ENCODE data around the gene ANKRD40CL.

ANKRD40CL gene

DNA sequence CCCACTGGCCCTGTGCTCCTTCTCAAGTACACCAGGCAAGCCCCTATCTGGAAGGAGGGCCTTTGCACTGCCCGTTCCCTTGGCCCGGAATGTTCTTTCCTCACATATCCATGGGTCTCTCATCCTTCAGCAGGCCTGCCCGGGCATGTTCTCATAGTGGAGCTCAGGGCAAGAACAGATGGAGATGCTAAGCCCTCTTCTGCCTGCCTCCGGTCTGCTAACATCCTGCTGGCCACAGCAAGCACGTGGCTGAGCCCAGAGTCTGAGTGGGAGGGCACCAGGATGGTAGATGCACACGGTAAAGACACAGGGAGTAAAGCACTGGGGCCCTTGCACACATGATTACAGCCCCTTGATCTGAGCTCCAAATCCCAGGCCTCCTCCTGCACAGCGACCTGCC is 19.8 kb upstream of the ANKRD40CL start:
- DNase-seq (ENCODE audit: low spot score), result no peak

DNA sequence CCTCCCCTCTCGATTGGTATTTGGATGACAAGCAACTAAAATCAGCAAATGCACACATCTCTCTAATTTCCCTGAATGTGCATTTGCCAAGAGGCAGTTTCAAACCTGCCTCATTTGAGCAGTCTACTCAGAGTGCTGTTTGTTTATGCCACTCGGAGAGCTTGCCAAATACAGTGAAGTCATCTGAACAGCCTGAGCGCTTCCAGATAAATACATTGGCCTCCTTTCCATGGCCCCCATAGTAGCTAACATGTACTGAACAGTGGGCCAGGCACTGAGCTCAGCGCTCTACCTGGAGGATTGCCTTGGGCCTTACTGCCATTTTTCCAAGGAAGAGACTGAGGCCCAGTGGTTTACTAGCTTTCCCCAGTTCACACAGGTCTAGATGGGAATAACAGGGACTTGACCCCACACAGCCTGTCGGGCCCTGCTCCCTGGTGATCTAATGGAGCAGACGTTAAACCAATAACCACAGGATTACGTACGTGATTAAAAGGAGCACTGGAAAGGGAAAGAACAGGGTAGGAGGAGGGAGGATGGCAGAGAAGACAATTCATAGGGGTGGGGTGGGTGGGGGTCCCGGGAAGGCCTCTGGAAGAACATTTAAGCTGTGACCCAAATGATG is 18.7 kb upstream of the ANKRD40CL start:
- peak; percentile 56 for DNase-seq (ENCODE audit: low spot score)

DNA sequence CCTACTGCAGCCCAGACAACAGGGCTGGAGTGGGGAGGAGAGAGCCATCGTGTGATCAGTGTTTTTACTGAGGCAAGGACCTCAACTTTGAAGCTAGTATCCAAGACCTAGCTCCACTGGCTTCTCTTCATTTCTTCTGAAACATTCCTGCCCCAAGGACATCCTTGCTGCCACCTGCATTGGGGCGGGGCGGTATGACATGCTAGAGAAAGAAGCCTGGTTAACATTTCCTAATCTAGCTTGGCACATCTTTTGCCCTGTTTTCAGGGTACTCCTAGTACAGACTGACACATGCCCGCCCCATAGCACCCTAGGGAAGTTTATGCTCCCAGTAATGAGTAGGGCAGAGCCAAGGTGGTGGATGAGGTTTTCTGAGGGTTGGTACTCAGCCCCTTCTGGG is 17.8 kb upstream of the ANKRD40CL start:
- no peak for DNase-seq (ENCODE audit: low spot score)

DNA sequence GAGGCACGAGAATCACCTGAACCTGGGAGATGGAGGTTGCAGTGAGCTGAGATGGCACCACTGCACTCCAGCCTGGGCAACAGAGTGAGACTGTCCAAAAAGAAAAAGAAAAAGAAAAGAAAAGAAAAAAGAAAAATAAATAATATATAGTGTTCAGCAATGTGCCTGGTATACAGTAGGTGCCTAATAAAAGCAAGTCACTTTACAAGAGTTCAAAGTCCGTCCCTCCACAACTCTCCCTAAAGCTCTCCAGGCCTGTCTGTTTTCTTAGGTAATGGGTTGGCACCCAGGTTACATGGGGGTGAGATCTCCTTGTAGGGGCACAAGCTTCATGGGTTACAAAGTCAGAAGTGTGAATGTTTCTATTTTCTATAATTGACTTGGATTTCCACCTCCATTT is 16.6 kb upstream of the ANKRD40CL start:
- DNase-seq (ENCODE audit: low spot score), result no peak

DNA sequence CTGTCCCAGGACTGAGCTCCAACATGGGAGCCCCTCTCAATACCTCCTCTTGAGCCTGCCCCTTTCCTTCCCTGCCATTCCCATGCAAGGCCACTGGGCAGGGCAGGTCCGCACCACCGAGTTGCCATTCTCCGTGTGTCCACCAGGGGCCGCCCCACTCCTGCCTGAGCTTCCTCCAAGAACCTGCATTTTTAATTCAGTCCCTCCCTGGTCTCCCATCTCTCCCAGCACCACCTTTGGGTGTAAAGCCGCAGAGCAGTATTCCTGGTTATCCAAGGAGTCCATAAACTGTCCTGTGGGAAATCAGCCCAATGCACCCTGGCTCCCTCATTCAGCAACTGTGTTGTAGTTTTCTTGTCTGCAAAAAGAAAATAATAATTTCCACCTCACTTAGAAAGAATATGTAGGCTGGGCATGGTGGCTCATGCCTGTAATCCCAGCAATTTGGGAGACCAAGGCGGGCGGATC is 15.9 kb upstream of the ANKRD40CL start:
- DNase-seq (ENCODE audit: low spot score), result peak; percentile 95

DNA sequence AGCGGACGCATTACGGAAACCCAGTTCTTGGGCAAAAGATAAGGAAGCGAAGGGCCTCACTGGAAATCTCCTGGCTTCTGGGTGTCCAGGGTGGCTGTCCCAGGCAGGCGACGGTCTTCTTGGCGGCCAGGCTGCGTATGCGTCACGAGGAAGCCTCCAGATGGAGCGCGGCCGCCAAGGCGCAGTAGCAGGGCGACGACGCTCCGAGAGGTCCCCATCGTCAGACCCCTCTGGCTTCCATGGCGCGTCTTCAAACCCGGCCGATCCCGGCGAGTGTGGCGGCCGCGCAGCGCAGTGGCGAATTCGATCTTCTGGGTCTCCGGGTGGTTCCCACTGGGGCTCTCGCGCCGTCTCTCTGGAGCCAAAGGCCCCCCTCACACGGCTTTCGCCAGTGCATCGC is 13.8 kb upstream of the ANKRD40CL start:
- no peak for DNase-seq (ENCODE audit: low spot score)

DNA sequence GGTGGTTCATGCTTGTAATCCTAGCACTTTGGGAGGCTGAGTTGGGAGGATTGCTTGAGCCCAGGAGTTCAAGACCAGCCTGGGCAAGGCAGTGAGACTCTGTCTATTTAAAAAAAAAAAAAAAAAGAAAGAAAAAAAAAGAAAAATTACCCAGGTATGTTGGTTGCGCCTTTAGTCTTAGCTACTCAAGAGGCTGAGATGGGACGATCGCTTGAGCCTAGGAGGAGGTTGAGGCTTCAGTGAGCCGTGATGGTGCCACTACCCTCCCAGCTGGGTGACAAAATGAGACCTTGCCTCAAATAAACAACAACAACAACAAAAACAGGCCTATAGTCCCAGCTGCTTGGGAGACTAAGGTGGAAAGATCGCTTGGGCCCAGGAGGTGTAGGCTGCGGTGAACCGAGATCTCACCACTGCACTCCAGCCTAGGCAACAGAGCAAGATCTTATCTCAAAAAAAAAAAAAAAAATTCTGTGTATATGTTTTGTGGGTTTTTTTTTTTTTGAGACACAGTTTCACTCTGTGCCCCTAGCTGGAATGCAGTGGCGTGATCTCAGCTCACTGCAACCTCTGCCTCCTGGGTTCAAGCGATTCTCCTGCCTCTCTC is 12.5 kb upstream of the ANKRD40CL start:
- DNase-seq (ENCODE audit: low spot score), result no peak

DNA sequence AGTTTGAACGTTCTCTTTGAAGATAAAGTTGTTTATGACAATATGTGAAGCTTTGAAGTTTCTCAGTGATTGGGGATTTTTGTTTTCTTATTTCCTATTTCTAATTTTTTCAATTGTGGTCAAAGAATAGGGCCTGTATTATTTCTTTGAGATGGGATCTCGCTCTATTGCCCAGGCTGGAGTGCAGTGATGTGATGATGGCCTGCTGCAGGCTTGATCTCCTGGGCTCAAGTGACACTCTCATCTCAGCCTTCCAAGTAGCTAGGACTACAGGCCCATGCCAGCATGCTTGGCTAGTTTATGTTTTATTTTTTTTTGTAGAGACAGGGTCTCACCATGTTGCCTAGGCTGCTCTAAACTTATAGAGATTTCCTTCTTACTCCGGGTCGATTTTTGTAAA is 11.7 kb upstream of the ANKRD40CL start:
- no peak for DNase-seq (ENCODE audit: low spot score)

DNA sequence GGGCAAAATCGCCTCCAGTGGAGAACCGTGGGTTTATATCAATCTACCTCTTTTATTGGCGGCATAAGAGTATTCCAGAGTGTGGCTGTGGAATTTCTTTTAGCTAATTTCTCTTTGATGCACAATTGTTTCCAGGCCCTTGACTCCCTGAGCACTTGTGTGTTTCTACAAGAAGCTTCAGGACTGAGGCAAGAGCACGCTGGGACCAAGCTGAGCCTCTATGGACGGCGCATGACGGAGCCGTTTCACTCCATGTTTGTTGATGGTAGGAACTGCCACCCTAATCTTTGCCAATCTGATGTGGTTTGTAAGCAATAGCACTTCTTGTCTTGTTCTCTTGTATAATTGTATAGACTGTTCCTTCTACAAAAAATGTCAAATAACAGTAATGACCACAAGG is 11.2 kb upstream of the ANKRD40CL start:
- DNase-seq (ENCODE audit: low spot score), result no peak

DNA sequence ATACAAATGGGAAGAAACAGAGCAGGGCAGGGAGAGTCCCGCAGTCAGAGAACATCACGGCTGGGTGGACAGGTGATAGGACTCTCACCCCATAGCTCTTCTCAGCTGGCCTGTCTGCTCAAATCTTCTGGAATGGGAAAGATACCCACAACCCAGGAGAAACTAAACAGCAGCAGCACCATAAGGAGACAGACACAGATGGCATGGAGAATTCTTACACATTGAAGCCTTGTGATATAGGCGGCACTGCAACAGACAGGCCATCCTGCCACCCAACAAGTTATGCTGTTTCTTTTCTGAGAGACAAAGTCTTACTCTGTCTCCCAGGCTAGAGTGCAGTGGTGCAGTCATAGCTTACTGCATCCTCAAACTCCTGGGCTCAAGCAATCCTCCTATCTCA is 8.6 kb upstream of the ANKRD40CL start:
- DNase-seq (ENCODE audit: low spot score), result no peak

DNA sequence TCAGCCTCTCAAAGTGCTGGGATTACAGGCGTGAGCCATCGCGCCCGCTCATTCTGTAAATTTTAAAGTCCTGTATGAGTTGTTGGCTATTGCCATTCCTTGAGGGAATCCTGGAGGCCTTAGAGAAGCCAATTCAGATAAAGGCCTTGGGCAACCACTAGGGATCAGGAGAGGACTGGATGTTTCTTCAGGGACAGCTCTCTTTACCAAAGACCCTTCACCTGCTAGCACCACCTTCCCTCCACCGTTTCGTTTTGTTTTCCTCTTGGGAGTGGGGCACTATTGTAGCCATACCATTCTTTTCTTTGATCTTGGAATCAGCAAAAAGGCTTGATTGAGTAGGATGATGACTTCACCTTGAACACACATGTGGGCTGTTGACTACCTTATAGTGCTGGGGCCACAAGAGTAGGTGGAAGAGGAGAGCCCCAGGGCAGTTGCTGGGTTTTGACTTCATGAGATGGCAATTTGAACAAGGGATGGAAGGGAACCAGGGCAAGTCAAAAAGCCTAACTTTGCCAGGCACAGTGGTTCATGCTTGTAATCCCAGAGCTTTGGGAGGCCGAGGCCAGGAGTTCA is 7.0 kb upstream of the ANKRD40CL start:
- no peak for DNase-seq (ENCODE audit: low spot score)

DNA sequence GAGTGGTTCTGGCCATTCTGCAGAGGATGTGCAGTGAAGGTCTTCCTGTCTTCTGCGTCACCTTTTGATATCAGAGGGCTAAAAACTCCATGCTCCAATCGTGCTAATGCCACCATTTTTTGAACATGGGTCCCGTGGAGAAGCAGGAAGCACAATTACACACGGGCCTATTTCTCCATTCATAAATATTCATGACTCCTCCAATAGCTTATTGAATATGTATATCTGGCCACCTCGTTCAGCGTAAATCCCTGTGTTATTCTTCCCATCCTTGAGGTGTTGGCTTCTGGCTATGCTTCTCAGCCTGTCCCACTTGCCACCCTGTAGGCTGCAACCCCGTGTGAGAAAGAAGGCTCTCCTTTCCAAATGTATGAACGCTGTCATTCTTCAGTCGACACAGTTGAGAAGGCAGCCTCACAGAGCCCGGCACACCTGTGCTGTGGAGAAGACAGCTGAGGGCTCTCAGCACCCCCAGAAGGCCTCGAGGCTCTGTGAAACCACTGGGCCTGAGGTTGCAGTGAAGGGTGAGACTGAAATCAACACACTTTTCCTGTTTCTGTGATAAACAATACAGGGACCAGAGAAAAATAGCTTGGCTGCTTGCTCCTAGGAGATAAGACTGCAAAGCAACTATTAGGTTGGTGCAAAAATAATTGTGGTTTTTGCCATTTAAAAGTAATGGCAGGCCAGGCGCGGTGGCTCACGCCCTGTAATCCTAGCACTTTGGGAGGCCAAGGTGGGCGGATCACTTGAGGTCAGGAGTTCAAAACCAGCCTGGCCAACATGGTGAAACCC is 4.9 kb upstream of the ANKRD40CL start:
- no peak for DNase-seq (ENCODE audit: low spot score)

DNA sequence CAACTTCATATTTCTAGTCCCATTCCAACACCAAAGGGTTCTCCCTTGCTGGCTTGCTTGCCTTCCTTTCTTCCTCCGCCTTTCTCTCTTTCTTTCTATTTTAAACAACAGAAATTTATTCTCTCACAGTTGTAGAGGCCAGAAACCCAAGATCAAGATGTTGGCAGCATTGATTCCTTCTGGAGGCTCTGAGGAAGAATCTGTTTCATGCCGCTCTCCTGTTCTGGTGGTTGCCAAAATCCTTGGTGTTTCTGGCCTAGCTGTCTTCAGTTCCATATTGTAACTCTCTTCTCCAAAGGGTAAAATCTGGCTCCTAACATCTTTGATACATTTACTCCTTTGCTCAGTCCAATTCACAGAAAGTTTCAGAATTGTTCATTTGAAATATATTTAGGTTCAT is 3.0 kb upstream of the ANKRD40CL start:
- no peak for DNase-seq (ENCODE audit: low spot score)

DNA sequence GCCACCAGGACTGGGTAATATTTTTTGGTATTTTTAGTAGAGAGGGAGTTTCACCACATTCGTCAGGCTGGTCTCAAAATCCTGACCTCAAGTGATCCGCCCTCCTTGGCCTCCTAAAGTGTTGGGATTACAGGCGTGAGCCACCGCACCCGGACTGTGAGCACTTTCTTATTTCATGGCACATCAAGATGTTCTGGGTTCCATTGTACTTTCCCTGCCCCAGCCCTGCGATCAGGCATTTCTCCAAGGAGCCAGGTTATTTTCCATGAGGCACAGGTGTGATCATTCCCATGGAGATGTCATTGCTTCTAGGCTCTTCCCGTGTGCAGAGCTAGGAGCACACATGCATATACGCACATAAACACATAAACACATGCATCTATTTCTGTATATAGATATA is 2.6 kb upstream of the ANKRD40CL start:
- no peak for DNase-seq (ENCODE audit: low spot score)

DNA sequence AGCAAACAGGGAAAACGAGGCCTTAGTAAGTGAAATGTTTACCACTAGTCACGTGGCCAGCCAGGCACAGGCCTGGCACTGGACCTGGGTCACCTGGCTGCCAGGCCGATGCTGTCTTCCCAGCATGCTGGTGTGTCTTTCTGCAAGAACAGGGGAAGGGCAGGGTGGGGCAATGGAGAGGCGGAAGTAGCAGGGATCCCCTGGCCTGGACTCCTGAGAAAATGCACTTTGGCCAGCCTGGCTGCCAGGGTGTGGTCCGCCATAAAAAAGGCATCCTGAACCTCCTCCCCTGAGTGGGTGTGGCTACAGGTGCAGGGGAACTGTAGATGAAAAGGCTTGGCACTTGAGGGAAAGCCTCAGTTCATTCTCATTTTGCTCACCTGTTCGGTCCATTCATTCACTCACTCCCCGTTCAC is 1.0 kb upstream of the ANKRD40CL start:
- no peak for DNase-seq (ENCODE audit: low spot score)

DNA sequence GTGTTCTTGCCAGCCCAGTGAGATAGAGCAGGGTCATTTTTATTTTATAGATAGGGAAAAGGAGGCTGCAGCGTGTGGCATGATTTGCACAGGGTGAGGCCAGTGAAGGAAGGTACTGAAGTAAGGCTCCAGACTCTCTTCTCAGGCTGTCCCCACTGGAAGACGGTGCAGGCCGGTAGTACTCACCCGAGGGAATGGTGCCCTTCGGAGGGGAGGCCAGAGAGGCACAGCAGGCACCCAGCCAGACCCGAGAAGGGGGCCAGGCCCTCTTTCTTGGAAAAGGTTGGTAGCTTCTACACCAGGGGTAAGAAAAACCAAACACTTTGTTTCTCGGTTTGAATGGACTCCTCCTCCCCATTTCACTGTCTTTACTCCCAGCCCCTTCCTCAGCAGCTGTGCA is 288 bp downstream of the ANKRD40CL start:
- no peak for DNase-seq (ENCODE audit: low spot score)

DNA sequence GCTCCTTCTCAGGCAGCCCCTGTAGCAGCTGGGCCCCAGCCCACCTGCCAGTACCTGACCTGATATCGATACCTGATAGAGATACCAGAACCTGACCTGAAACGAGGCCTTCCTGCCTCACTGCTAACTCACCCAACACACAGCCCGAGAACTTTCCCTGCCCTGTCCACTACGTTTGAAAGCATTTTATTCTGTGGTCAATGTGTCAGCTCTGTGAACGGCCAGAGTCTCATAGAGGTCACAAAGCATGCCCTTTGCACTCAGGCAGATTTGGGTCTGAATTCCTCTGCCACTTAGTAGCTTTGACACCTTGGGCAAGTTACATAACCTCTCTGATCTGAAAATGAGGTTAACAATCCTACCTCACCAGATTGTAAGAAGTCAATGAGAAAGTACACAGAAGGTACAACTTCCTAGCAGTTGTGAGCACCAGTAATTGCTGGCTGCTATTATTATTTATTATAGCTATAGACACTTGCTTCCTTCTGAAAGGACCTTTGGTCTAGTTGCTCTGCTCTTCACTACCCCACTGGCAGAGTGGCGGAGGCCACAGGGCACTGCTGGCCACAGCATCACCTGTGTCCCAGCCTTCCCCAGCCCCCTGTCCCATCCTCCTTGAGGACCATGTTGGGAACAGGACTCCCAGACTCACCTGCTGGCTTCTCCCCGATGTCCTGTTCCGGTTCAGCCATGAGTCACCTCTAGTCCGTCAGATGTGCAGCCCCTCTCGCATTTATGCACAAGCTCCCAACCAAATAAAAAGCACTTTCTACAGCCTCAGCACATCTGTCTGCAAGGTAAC is 895 bp downstream of the ANKRD40CL start:
- DNase-seq (ENCODE audit: low spot score), result no peak

DNA sequence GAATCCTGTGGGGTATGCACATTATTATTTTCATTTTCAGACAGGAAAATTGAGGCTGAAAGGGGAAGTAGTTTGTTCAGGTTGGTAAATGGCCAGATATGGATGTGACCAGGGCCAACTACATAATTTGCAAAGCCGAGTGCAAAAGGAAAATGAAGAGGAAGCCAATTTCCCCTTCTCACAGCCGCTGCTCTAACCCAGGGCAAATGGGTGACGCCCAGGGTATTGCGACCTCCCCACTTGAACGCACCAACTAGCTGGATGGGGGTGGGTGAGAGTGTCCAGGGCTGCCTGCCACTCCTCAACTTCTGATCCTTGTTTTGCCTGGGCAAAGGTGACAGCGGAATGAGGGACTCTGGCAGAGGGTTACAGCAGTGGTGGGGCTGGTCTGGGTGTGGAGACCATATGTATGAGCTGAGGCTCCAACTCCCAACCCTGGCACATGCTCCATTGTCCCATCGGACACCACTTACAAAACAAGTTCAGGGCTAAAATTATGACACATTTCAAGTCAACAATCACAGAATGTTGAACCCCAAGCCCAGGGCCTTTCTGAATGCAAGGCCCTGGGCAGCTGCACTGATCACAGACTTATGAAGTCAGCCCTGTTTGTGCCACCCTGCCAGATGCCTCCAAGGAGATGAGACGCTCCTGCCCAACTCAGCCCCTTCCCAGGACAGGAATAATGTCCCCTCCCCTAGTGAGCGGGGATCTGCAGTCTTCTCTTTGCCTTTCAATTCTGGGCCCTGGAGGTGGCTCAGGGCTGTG is 1.7 kb downstream of the ANKRD40CL start:
- no peak for DNase-seq (ENCODE audit: low spot score)

DNA sequence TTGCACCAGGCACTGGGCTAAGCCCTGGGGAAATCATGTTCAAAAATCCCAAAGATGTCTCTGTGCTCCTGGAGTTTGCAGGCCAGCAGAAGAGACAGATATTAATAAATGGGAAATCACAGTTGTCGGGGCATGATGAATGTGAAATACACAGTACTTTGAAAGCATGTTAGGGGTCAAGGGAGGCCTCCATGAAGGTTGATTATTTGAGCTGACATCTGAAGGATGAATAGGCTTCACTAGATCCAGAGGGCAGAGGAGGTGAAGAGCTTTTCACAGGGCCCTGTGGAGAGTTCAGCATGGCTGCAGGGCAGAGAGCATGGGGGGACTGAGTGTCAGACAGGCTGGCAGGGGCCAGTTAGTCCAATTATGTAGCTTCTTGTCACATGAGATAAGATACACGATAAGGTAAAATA is 2.6 kb downstream of the ANKRD40CL start:
- no peak for DNase-seq (ENCODE audit: low spot score)

DNA sequence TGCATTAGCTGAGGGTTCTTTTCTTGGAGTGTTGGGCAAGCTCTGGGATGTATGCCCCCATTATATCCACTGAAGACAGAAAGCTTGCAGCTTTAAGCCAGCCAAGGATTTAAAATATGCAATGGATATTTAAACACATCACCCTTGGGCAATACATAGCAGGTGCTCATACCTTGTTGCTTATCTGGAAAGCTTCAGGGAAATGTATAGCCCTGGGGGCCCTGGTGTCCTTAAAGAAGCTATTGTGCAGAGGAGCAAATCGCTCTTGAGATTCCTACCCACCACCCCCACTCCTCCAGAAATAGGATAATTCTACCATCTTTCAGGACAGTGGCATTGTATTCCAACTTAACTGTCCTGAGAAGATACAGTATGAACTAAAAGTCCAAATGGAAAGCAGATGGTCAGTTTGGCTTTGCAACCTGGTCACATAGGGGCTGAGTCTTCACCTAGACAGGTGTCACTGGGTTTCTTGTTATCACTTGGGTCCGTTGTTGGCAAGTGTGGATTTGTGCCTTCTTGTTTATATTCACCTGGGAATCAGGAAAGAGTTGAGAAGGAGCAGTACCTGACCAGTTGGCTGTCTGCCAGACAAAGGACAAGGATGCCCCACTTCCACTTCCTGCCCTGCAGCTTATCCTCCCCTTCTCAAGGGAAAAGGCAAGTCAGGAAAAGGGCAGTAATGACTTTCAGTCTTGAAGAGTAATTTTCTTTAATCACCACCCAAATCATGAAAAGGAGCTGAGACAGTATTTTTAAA is 3.4 kb downstream of the ANKRD40CL start:
- DNase-seq (ENCODE audit: low spot score), result no peak

DNA sequence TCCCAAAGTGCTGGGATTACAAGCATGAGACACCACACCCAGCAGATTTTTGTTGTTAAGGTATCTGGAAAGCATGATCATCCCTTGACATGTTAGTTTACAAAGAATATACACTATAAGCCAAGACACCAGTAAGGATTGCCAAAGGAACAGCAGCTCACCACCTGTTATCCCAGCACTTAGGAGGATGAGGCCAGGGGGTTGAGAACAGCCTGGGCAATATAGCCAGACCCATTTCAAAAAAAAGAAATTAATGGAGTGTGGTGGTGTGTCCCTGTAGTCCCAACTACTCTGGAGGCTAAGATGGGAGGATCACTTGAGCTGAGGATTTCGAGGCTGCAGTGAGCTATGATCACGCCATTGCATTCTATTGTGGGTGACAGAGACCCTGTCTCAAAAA is 5.1 kb downstream of the ANKRD40CL start:
- DNase-seq (ENCODE audit: low spot score), result no peak

All from AG08395 (cell line).